Mesothelial cell of epicardium (in vitro differentiated cells): ENCODE results near the gene AKR1B1. TPM values are rescaled to one million over a fixed set of nuclear protein-coding genes. Genes with fewer than 3 reads are reported as not detected.

Experiments
- DNase-seq, 2 experiments: peaks; one replicate each; pipeline ENCODE4 v3.0.0; 2021; ENCODE audit warnings: low spot score in 2 of 2; ENCODE audit not compliant: unreplicated experiment in 2 of 2
- H3K27ac Mint-ChIP-seq: 2 replicates; pipeline ENCODE4 v1.8.0; 2021; ENCODE audit warnings: mixed read lengths
- H3K27me3 Mint-ChIP-seq: 2 replicates; pipeline ENCODE4 v1.8.0; 2021; ENCODE audit warnings: low read depth, mixed read lengths
- H3K36me3 Mint-ChIP-seq: 2 replicates; pipeline ENCODE4 v1.8.0; 2021; ENCODE audit warnings: mixed read lengths
- H3K4me1 Mint-ChIP-seq: 2 replicates; pipeline ENCODE4 v1.8.0; 2021; ENCODE audit warnings: mixed read lengths
- H3K4me3 Mint-ChIP-seq: 2 replicates; pipeline ENCODE4 v1.8.0; 2021; ENCODE audit warnings: mild to moderate bottlenecking, moderate library complexity, mixed read lengths
- H3K9me3 Mint-ChIP-seq: 2 replicates; pipeline ENCODE4 v1.8.0; 2021; ENCODE audit warnings: mixed read lengths
- total RNA-seq: library from RNA; stranded (reverse); gene quantifications from 3 replicates; pipeline ENCODE4 v1.2.1, GENCODE V29; 2021
- TF ChIP-seq, protein P1 (sequence below): fragments of 200-600 bp; sonication (generic); IDR thresholded peaks from one replicate; pipeline ENCODE4 v1.5.0; 2021; ENCODE audit warnings: antibody characterized with exemption; ENCODE audit not compliant: unreplicated experiment

The AKR1B1 gene
- total RNA-seq, 1 donor from 2014 or later = 91.9 TPM

DNA sequence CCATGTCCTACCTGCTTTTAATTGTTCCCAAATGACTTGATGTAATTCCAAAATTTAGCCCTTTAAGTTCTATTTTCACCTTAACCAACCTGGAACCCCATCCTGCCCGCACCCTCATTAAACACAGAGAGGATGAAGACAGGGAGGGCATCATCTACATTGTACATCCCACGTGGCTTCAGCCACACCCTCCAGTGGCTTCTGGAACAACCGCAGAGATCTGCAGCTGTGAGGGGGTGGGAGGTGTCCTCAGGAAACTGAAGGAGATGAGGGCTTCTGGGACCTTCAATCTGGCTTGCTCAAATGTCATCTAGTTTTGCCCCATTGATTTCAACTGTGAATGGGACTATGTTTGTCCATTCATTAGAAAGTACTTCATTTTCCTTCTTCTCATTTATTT, 39.0 kb downstream of the AKR1B1 start:
- TF ChIP-seq, protein P1, sequence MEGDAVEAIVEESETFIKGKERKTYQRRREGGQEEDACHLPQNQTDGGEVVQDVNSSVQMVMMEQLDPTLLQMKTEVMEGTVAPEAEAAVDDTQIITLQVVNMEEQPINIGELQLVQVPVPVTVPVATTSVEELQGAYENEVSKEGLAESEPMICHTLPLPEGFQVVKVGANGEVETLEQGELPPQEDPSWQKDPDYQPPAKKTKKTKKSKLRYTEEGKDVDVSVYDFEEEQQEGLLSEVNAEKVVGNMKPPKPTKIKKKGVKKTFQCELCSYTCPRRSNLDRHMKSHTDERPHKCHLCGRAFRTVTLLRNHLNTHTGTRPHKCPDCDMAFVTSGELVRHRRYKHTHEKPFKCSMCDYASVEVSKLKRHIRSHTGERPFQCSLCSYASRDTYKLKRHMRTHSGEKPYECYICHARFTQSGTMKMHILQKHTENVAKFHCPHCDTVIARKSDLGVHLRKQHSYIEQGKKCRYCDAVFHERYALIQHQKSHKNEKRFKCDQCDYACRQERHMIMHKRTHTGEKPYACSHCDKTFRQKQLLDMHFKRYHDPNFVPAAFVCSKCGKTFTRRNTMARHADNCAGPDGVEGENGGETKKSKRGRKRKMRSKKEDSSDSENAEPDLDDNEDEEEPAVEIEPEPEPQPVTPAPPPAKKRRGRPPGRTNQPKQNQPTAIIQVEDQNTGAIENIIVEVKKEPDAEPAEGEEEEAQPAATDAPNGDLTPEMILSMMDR = no peak
- Mint-ChIP-seq H3K27ac (no peak overlapping the region), H3K27me3 (peaks cover 54% of the 10 kb centered on the region), H3K4me3 (no peak overlapping the region), H3K36me3 (no peaks in the 10 kb centered on the region), H3K9me3 (no peaks in the 10 kb centered on the region), H3K4me1 (no peaks in the 10 kb centered on the region)
- DNase-seq = no peak

DNA sequence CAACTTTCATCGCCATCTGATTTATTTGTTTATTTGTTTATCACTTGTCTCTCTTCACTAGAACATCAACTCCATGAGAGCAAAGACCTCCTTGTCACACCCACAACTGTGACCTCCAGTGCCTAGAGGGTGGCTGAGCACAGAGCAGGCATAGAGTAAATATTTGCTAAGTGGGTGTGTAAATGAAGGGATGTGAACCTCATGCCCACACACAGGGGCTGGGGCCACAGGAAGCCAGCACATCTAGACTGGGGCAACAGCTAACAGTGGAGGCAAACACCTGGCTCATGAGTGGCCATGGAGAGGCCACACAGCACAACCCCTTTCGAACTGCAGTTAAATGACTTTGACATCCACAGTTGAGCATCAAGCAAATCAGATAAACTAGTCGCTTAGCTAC, 39.8 kb downstream of the AKR1B1 start:
- Mint-ChIP-seq H3K9me3 (no peaks in the 10 kb centered on the region), H3K27ac (no peak overlapping the region), H3K4me1 (no peaks in the 10 kb centered on the region), H3K4me3 (no peak overlapping the region), H3K27me3 (peaks cover 54% of the 10 kb centered on the region), H3K36me3 (no peaks in the 10 kb centered on the region)
- TF ChIP-seq, protein P1 = no peak
- no peak for DNase-seq

DNA sequence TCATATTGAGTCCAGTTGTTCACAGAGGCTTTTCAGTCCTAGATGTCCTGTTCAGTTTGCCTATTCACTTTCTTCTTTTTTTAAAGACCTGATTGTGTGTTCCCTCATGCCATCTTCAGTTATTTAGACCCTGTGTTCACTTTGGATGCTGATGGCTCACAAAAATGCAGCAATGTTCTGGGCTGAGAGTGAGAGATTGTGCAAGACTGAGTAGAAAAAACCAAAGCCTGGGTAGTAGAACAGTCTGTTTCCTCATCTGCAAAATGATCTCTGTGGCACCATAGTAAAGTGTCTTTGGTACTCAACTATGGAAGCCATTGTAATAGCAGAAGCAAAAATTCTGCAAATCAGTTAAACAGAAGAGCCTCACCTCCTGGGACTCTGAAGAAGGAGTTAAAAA, 43.2 kb downstream of the AKR1B1 start:
- no peaks in the 10 kb centered on the region for H3K9me3 Mint-ChIP-seq
- no peak overlapping the region for H3K27ac Mint-ChIP-seq
- H3K4me1 Mint-ChIP-seq = no peaks in the 10 kb centered on the region
- TF ChIP-seq, protein P1 = no peak
- peaks cover 60% of the 10 kb centered on the region for H3K27me3 Mint-ChIP-seq
- H3K4me3 Mint-ChIP-seq = no peak overlapping the region
- no peaks in the 10 kb centered on the region for H3K36me3 Mint-ChIP-seq
- DNase-seq = no peak

DNA sequence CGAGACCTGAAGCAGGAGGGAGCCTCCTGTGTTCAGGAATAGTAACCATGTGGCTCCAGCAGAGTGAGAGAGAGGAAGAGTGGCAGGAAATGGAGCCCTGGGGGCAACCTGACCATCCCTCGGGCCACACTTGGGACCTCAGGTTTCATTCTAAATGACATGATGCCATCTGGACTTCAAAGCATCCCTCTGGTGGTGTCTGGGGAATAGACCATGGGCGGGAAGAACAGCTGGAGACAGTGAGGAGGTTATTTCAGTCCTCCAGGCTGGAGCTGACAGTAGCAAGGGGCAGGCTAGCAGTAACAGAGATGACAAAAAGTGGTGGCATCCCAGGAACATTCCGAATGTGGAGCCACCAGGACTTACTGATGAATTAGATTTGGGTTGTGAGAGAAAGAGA, 44.8 kb downstream of the AKR1B1 start:
- TF ChIP-seq, protein P1 = no peak
- H3K4me1 Mint-ChIP-seq = no peaks in the 10 kb centered on the region
- no peaks in the 10 kb centered on the region for H3K36me3 Mint-ChIP-seq
- H3K27ac Mint-ChIP-seq = no peak overlapping the region
- H3K4me3 Mint-ChIP-seq = no peak overlapping the region
- DNase-seq = no peak
- H3K9me3 Mint-ChIP-seq = no peaks in the 10 kb centered on the region
- peaks cover 58% of the 10 kb centered on the region for H3K27me3 Mint-ChIP-seq

DNA sequence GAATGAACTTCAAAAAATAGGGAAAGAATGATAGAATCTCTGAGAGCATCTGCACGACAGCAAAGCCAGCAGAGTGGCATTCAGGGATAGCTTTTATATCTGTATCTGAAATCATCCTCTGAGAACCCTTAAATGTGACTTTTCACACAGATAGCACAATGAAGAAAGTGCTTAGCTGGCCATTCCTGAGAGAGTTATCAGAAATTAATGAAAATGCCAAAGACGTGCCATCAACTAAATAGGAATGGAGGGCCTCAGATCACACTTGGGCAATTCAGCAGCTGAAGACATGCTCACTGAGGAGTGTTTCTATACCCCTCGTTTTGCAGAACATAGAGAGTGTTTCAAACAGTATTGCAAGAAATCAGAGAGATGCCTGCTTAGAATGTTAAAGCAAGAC, 51.6 kb downstream of the AKR1B1 start:
- no peak for DNase-seq
- Mint-ChIP-seq H3K27me3 (peaks cover 65% of the 10 kb centered on the region), H3K4me1 (no peaks in the 10 kb centered on the region), H3K36me3 (no peaks in the 10 kb centered on the region), H3K4me3 (no peak overlapping the region), H3K9me3 (no peaks in the 10 kb centered on the region), H3K27ac (no peak overlapping the region)
- TF ChIP-seq, protein P1 = no peak

DNA sequence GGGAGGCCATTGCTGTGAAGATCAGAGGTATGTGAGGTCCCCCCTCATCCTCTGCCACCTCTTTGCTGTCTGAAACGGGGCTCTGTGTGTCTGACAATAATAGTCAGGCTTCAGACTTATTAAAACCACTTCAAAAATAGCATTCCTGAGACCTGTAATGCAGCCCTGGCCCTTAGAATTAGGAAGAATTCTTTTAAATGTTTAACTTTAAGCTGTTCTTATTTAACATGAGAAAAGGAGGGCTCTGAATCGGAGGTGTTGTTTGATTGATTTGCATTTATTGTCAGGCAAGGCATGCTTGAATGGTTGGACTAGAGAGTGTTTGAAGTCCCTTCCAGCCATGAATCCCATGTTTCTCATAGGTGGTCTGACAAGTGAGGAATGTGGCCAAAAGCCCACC, 52.5 kb downstream of the AKR1B1 start:
- Mint-ChIP-seq H3K27me3 (peaks cover 73% of the 10 kb centered on the region), H3K36me3 (no peaks in the 10 kb centered on the region), H3K4me3 (no peak overlapping the region), H3K4me1 (no peaks in the 10 kb centered on the region), H3K9me3 (no peaks in the 10 kb centered on the region), H3K27ac (no peak overlapping the region)
- DNase-seq = no peak
- TF ChIP-seq, protein P1 = no peak
